GM12801 (cell line): ENCODE measurements around the gene MAD1L1.

Experiments used
- CTCF ChIP-seq: IDR thresholded peaks from one replicate; pipeline ENCODE4 v1.5.1; 2011; ENCODE audit warnings: control low read depth; ENCODE audit not compliant: insufficient read length; ENCODE audit errors: extremely low read depth

MAD1L1 gene

GRCh38 chr7:2275101-2275500 lies 42.4 kb upstream of the MAD1L1 start:
- TF ChIP-seq CTCF = no peak

DNA sequence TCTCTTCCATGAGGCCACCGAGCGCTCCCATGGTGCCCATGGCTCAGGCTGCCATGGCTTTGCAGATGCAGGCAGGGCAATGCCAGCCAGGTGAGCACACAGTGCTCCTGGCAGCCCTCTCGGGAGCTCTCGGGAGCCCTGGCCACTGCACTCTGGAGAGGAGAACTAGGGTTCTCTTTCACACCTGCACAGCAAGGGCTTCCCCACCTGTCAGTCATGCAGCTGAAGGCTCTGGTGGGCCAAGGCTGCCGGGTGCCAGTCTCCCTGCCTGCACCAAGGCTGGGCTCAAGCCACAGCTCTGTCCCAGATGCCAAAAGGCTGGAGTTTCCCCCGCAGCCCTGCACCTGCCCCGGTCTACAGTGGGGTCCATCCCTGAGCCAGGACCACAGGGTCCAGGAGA lies 41.9 kb upstream of the MAD1L1 start:
- TF ChIP-seq CTCF = no peak

GRCh38 chr7:2273866-2274265 lies 41.1 kb upstream of the MAD1L1 start:
- no peak for TF ChIP-seq CTCF

GRCh38 chr7:2272031-2272430 lies 39.3 kb upstream of the MAD1L1 start:
- no peak for TF ChIP-seq CTCF

DNA sequence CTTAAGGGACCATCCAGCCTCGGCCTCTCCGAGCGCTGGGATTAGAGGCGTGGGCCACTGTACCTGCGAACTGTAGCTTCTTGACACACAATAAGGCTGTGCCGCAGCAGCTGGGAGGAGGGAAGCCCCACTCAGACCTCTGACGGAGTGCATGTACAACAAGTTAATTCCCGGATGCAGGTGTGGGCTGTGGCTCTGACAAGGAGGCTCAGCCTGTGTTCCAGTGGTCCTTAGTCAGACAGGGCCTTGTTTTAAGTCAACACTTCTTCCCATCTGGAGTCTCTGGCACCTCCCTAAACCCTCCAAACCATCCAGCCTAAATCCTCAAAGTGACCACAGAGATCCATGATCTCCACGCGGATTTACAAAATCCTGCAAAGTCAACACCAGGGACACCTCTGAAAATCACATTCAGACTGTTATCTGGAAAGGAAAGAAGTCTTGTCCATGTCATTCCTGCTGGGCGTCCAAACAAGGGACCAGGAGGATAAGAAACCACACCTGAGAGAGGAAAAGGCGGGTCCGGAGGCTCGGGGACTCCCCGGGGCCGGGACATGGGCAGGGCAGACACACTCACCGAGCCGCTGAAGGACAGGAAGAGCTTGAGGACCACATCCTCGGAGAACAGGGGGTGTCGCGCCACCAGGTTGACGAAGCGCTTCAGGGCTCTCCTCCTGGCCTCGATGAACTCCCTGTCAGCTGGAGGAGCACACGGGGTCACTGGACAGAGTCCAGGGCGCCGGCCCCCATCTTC lies 38.7 kb upstream of the MAD1L1 start:
- no peak for TF ChIP-seq CTCF

DNA sequence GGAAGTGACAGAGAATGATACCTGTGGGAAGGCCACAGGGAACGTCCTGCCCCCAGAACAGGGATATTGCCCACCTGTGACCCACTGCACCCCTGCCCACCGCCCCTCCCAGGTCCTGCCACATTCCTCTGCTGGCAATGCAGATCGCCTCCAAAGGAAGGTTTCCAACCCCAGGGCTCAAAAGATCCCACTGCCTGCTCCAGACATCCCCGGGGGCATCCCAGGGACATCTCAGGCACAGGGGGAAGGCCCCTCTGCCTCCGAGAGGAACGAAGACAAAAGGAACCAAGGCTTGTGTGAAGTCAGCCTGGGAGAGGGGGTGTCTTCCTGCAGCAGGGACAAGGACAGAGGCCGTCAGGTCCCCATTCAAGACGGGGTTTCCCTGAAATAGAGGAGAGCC lies 37.8 kb upstream of the MAD1L1 start:
- TF ChIP-seq CTCF = no peak

DNA sequence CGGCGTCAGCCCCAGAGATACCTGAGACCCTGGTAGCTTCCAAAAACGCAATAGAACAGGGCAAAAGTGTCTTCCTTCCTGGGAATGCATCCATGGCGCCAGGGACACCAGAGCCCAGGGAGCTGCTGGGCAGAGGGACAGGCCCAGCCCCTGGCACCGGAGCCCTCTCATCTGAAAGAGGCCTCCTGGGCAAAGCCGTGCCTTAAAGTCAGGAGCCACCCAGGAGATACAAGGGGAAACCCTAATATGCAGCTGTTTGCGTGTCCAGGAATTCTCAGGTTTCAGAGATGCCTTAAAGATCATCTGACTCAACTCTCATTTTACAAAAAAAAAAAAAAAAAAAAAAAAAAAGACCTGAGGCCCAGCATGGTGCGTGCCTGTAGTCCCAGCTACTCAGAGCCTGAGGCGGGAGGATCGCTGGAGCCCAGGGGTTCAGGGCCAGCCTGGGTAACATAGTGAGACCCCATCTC lies 37.3 kb upstream of the MAD1L1 start:
- TF ChIP-seq CTCF = no peak
